Measurements from ENCODE around the gene FHOD3. TPM values are rescaled to one million over a fixed set of nuclear protein-coding genes. Genes with fewer than 3 reads are reported as not detected.

FHOD3 gene
- polyA plus RNA-seq, 2 of the 4 experiments (the other 2 are of a cell fraction): 2.5 to 3.6 TPM

DNA sequence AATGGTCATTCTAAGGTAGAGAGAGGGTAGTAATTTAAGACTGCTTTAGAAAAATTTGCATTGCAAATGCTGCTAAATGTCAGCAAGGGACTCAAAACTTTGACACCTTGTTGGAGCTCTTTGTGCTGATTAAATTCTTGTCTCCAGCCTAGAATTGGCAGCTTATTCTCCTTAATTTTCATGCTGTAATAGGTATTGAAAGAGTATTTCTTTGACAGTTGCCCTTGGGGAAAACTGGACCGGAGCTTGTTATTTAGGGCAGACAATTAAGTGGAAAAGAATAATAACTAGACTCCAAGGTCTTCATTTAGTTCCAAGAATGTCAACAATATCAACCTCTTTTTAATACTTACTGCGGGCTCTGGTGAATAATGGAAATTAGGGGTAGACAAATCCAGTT is 267.3 kb downstream of the FHOD3 start:
- WGBS (ENCODE audit: missing lambda C conversion rate): 49% methylated on average over 2 of the region's 2 CpGs
- Histone ChIP-seq H3K9me3 (no peaks in the 10 kb centered on the region), H3K4me2 (no peak overlapping the region), H3K27ac (no peak overlapping the region), H3K4me3 (no peak overlapping the region), H3K4me1 (no peaks in the 10 kb centered on the region)
- TF ChIP-seq SMC3 (IDR thresholded peaks at IDR 0.05): no peak
- TF ChIP-seq, protein P1, sequence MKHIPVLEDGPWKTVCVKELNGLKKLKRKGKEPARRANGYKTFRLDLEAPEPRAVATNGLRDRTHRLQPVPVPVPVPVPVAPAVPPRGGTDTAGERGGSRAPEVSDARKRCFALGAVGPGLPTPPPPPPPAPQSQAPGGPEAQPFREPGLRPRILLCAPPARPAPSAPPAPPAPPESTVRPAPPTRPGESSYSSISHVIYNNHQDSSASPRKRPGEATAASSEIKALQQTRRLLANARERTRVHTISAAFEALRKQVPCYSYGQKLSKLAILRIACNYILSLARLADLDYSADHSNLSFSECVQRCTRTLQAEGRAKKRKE (CRISPR knock-in tag; IDR thresholded peaks at IDR 0.05; ENCODE audit: low read depth): no peak
- TF ChIP-seq BCL3 (IDR thresholded peaks at IDR 0.05): no peak
- no peak for TF ChIP-seq ESRRA (IDR thresholded peaks at IDR 0.05; ENCODE audit: borderline replicate concordance, low read length)
- TF ChIP-seq GATA3 (IDR thresholded peaks at IDR 0.05; ENCODE audit: borderline replicate concordance): no peak
- no peak for TF ChIP-seq HOXB13 (CRISPR knock-in tag; IDR thresholded peaks at IDR 0.05; ENCODE audit: low read depth)
- no peak for TF ChIP-seq NFE2L2 (conservative IDR thresholded peaks at IDR 0.05; ENCODE audit: low read length)
- no peak for TF ChIP-seq USF2 (IDR thresholded peaks at IDR 0.05)
- no peak for TF ChIP-seq TP53 (CRISPR knock-in tag; IDR thresholded peaks at IDR 0.05)
- no peak for TF ChIP-seq CEBPB (IDR thresholded peaks at IDR 0.05)
- no peak for TF ChIP-seq HES2 (IDR thresholded peaks at IDR 0.05)
- TF ChIP-seq TFCP2L1 (CRISPR knock-in tag; IDR thresholded peaks at IDR 0.05): no peak
- ChIA-PET CTCF (no interaction called here), POLR2A (no interaction called here)
- DNase-seq (ENCODE audit: low read depth in 1 of 2, low spot score in 1 of 2) (no peak), FAIRE-seq (no peak), ATAC-seq (no peak)

DNA sequence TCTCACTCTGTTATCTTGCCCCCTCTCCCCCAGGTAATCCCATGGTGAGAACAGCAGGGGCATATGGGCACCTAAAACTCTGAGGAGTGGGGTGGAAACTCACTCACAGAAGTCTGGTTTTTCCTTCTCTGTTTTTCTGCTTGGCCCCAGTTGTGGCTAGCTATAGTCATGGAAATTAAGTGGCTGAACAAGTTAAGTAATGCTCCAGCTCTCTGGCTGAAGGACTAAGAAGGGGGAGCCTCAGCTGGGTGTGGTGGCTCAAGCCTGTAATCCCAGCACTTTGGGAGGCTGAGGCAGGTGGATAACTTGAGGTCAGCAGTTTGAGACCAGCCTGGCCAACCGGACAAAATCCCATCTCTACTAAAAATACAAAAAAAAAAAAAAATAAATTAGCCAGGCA is 270.3 kb downstream of the FHOD3 start:
- ATAC-seq: no peak
- ChIA-PET POLR2A (no interaction called here), CTCF (interaction anchor here (1.0 kb wide), 1 partner anchor 9 kb away, joined by 3 read pairs; no protein-coding TSS in a partner anchor)
- Histone ChIP-seq H3K4me2 (no peak overlapping the region), H3K4me1 (no peaks in the 10 kb centered on the region), H3K27ac (no peak overlapping the region), H3K9me3 (no peaks in the 10 kb centered on the region), H3K4me3 (no peak overlapping the region)
- no peak for FAIRE-seq
- WGBS (ENCODE audit: missing lambda C conversion rate): 40% methylated on average over 1 of the region's 1 CpG
- TF ChIP-seq ZSCAN20 (CRISPR knock-in tag; IDR thresholded peaks at IDR 0.05) (no peak), EP300 (IDR thresholded peaks at IDR 0.05) (no peak), RCOR1 (IDR thresholded peaks at IDR 0.05; ENCODE audit: low read depth, low read length) (no peak)
- no peak for DNase-seq (ENCODE audit: low read depth in 1 of 2, low spot score in 1 of 2)

DNA sequence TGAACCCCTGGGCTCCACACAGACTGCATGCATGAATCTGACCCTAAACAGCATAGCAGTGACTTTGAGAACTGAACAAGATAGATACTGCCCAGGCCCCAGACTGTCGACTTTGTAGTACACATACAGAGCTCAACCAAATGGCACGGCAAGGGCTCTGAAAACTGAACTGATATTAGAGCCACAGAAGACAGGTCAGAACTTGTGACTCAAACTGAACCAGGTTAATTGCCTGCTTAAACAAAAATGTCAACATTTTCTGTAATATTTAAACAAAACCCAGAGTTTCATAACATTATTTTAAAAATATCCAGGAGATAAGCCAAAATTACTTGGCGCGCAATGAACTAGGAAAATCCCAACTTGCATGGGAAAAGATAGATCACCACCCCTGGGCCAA is 271.0 kb downstream of the FHOD3 start:
- Histone ChIP-seq H3K27ac (no peak overlapping the region), H3K9me3 (no peaks in the 10 kb centered on the region), H3K4me1 (no peaks in the 10 kb centered on the region), H3K4me3 (no peak overlapping the region), H3K4me2 (no peak overlapping the region)
- no peak for TF ChIP-seq HOXA7 (CRISPR knock-in tag; IDR thresholded peaks at IDR 0.05)
- no peak for TF ChIP-seq HES2 (IDR thresholded peaks at IDR 0.05)
- no peak for TF ChIP-seq FOSL2 (IDR thresholded peaks at IDR 0.05)
- TF ChIP-seq FOSL2 (CRISPR knock-in tag; IDR thresholded peaks at IDR 0.05): no peak
- TF ChIP-seq, protein P2, sequence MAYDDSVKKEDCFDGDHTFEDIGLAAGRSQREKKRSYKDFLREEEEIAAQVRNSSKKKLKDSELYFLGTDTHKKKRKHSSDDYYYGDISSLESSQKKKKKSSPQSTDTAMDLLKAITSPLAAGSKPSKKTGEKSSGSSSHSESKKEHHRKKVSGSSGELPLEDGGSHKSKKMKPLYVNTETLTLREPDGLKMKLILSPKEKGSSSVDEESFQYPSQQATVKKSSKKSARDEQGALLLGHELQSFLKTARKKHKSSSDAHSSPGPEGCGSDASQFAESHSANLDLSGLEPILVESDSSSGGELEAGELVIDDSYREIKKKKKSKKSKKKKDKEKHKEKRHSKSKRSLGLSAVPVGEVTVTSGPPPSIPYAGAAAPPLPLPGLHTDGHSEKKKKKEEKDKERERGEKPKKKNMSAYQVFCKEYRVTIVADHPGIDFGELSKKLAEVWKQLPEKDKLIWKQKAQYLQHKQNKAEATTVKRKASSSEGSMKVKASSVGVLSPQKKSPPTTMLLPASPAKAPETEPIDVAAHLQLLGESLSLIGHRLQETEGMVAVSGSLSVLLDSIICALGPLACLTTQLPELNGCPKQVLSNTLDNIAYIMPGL (CRISPR knock-in tag; IDR thresholded peaks at IDR 0.05; ENCODE audit: borderline replicate concordance): no peak
- no peak for TF ChIP-seq KDM5A (IDR thresholded peaks at IDR 0.05)
- WGBS (ENCODE audit: missing lambda C conversion rate): 78% methylated on average over 4 of the region's 4 CpGs
- no peak for DNase-seq (ENCODE audit: low read depth in 1 of 2, low spot score in 1 of 2)
- no peak for ATAC-seq
- POLR2A ChIA-PET: no interaction called here
- CTCF ChIA-PET: interaction anchor here (1.0 kb wide), 1 partner anchor 8 kb away, joined by 3 read pairs; no protein-coding TSS in a partner anchor
- FAIRE-seq: no peak
